Spleen (tissue), 7 donors: ENCODE results near the gene CAND2.

Source experiments
- CTCF ChIP-seq, 11 experiments: fragments of 200-600 bp in 7 of 11; fragments of 450-650 bp in 4 of 11; sonication (generic) in 4 of 11; IDR thresholded peaks in 8 of 11; conservative IDR thresholded peaks in 3 of 11; 1 replicate in 7 of 11; 2 replicates in 4 of 11; pipeline versions ENCODE4 v1.4.0 to v1.8.0; 2016 to 2021; ENCODE audit warnings: antibody characterized with exemption in 11 of 11, inconsistent platforms in 4 of 11, mild to moderate bottlenecking in 1 of 11
- POLR2A ChIP-seq, 3 donors: fragments of 450-650 bp; IDR thresholded peaks; one replicate each; pipeline ENCODE4 v1.5.1; 2017; ENCODE audit warnings: antibody characterized with exemption in 3 of 3, mild to moderate bottlenecking in 1 of 3
- POLR2AphosphoS5 ChIP-seq, 3 donors: sonication (generic); formaldehyde crosslinking; IDR thresholded peaks; one replicate each; pipeline ENCODE4 v1.5.1; 2017; ENCODE audit warnings: antibody characterized with exemption in 3 of 3
- donor health status: DM: no; HTN: no; CAD: no; lungs with moderate emphysema.
- donor health status: DM: no; HTN: no; CAD: no.
- donor health status: DM: no; HTN: no; CAD: no.

GRCh38 chr3:12862387-12862786 is 65.9 kb downstream of the CAND2 start:
- no peak for TF ChIP-seq CTCF (IDR thresholded peaks at IDR 0.05 in 8 of 11, conservative IDR thresholded peaks at IDR 0.05 in 3 of 11)
- no peak for TF ChIP-seq POLR2A (IDR thresholded peaks at IDR 0.05)
- TF ChIP-seq POLR2AphosphoS5 (IDR thresholded peaks at IDR 0.05): no peak
